Measurements from ENCODE around the gene PAK1. TPM values are rescaled to one million over a fixed set of nuclear protein-coding genes. Genes with fewer than 3 reads are reported as not detected.
A peak's percentile ranks its signal among the peaks of the same experiment; 100 is the strongest.

Gene PAK1
- total RNA-seq, 1 donor: 56.2 TPM

- DNase-seq (ENCODE audit: low read depth): peak; percentile 63
- no peak for TF ChIP-seq CTCF (IDR thresholded peaks at IDR 0.05; ENCODE audit: insufficient read depth, low read length)
- H3K4me3 ChIP-seq (ENCODE audit: low read depth, low read length): no peak overlapping the region
Measured at GRCh38 chr11:77276271-77276670, 197.6 kb downstream of the PAK1 start.

Other genes with a start within 250 kb of the PAK1 start
- gene GDPD4, start 172.4 kb downstream of the PAK1 start, total RNA-seq (ENCODE audit: low replicate concordance): not detected in 2 replicates
- 2.8 and 3.3 TPM in 2 replicates for gene AQP11, start 115.9 kb upstream of the PAK1 start, total RNA-seq (ENCODE audit: low replicate concordance)
- gene CLNS1A, start 163.7 kb upstream of the PAK1 start, total RNA-seq (ENCODE audit: low replicate concordance): 116 and 419 TPM in 2 replicates

All from fibroblast of the aortic adventitia (primary cell).